HG03432 (cell line): ENCODE measurements around the gene GPAM.

Source experiments
- ATAC-seq: cut with Tn5 transposase; IDR thresholded peaks from one replicate; pipeline ENCODE4 v1.9.1; 2021; ENCODE audit warnings: mild to moderate bottlenecking, moderate library complexity; ENCODE audit not compliant: unreplicated experiment

GPAM gene

DNA sequence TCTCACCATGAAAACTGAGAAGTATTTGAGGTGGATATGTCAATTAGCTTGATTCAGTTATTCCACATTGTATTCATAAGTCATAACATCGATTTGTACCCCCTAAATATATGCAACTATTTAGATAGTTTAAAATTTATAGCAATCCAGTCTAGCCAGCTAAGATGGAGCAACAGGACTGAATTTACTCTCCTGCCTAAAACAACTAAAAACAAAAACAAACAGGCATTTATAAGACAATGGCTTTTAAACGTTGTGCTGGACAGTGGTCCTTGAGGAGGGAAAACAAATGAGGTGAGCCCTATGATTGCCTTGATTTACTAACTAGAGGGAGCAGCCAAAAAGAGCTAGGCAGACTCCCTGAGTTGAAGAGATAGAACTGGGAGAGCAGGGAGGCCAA, 814 bp upstream of the GPAM start:
- no peak for ATAC-seq

GRCh38 chr10:112184052-112184371, 447 bp upstream of the GPAM start:
- no peak for ATAC-seq

GRCh38 chr10:112182784-112183328, 709 bp downstream of the GPAM start:
- no peak for ATAC-seq

GRCh38 chr10:112177247-112177646, 6.3 kb downstream of the GPAM start:
- ATAC-seq = no peak

DNA sequence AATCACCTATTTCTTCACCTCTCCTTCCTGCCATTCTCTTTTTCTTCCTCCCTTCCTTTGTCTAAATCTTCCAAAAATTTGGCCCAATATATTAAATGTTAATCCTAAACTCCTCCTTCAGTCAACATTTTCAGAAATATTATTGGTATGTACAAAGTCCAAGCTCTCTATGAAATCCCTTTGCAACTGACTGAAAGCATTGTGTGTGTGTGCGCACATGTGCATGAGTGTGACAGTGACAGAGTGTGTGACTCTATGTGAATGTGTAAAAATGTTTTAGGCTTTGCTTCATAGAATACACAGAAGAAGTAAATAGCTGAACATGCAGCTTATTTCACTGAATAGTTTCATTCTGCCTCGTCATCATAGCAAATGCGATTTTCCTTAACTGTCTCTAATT, 7.0 kb downstream of the GPAM start:
- no peak for ATAC-seq

DNA sequence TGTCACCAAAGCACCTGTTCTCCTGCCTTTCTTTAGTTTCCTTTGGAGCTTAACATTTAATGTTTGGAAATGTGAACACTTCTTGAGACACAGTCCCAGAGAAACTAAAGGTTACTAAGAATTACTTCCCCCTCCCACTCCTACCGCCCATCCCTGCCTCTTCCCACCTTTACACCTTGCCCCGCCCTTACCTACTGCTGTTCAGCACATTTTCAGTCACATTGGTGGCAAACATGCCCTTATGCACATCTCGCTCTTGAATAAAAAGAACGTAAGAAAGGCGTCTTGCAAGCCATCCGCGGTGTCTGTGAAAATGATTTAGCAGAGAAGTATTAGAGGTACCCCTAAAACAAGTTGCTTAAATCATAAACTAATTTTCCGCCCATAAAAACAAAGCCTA, 8.2 kb downstream of the GPAM start:
- ATAC-seq = no peak

- ATAC-seq = no peak
These were observed 10.4 kb downstream of the GPAM start for GRCh38 chr10:112173206-112173605.

GRCh38 chr10:112168733-112169132, 14.8 kb downstream of the GPAM start:
- ATAC-seq = no peak

DNA sequence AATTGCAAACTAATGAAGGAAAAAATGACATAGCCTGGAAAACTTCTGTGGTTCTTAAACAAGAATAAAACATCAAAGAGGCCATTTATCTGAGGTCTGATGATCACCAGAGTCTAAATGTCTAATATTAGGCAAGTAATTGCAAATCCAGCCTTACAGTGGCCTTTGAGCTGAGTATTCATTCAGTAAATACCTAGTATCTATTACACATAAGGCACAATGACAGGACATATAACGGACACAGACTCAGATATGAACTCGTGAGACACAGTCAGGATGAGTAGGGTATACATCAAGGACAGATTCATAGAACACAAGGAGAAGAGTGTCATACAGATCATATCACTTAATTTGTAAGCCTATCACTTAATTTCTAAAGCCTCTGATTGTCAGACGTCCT, 16.8 kb downstream of the GPAM start:
- ATAC-seq = no peak

DNA sequence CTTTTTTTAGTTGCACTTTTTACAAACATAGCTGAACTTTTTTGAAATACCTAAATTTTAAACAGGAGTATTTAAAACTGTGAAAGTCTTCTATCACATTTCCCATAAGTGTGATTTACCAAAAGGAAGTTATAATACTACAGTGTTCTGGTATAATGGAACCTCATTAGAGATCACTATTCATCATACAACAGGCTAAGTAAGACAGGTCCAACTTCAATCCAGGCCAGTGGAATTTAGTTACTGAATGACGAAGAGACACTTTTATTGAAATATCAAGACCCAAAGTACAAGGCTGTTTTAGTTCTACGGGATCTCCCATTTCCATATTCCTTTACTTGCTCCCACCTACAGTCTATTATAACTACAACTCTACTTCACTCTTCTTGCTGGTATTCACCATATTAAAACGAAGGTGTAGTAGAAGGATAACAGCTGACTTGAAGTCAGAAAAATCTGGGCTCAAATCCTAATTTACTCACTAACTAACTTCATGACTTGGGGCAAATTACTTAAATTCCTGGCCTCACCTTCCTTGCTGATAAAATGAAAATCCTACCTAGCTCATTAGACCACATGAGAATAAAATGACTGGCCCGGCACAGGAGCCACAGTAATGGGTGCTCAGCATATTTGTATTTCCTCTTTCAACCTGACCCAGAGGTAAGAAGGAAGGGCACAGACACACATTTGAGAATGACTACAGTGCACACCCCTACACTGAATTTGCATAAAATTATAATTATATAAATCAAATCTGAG, 21.6 kb downstream of the GPAM start:
- no peak for ATAC-seq

GRCh38 chr10:112160834-112161233, 22.7 kb downstream of the GPAM start:
- no peak for ATAC-seq

GRCh38 chr10:112159469-112159868, 24.1 kb downstream of the GPAM start:
- no peak for ATAC-seq

GRCh38 chr10:112151524-112152039, 32.0 kb downstream of the GPAM start:
- ATAC-seq = no peak

DNA sequence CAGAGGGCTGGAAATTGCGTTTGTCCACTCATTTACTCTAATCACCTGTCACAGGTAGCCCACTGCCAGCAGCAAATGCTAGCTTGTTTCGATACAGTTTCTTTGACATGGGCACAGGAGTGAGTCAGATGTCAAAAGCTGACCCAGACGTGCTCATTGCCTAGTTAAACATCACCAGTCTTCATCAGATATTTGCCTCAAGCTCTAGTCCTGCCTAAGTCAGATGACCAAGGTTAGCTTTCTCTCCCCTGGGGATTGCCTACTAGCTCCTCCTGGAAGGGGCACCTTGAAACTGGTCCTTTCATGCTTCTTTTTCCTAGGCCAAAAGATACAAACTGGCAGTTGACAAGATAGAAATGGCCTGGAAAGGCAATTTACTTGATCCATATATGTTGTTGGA, 35.2 kb downstream of the GPAM start:
- ATAC-seq = no peak

- no peak for ATAC-seq
These were observed 36.8 kb downstream of the GPAM start for GRCh38 chr10:112146799-112147198.

- no peak for ATAC-seq
These were observed 38.3 kb downstream of the GPAM start for GRCh38 chr10:112145263-112145662.

DNA sequence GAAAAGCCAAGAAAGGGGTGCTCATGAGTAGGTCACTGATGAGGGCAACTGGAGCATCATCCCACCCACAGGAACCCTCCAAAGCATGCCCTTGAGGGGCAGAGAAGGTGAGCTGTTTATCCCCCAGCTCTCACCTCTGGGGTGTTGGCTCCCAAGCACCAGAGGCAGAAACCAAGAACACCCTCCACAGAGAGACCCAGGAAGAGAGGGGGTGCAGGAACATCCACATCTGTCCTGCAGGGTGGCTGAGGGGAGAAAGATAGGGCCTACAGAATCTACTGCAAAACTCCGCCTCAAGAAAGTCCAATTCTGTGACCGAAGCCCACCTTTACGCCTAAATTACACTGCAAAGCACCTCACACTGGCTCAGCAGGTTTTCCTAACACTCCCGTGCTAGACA, 40.1 kb downstream of the GPAM start:
- no peak for ATAC-seq

DNA sequence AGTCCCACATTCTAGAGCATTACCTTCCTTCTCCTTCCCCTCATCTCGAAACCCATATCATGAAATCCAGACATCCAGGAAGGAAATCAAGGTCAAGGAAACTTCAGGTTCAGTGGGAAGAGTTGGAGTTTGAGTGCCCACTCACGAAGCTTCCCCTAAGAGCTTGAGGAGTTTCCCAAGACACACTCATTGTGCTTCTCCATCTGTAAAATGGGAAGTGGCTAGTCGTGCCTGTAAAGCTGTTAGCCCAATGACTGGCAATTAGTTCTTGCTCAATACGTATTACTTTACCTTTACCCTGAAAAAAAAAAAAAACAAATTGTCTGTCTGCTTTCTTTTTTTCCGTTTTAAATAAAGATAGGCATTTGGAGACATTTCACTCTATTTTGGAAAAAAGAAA, 42.3 kb downstream of the GPAM start:
- ATAC-seq = no peak

- peak; percentile 97 for ATAC-seq
These were observed 43.2 kb downstream of the GPAM start for GRCh38 chr10:112140110-112140970.

DNA sequence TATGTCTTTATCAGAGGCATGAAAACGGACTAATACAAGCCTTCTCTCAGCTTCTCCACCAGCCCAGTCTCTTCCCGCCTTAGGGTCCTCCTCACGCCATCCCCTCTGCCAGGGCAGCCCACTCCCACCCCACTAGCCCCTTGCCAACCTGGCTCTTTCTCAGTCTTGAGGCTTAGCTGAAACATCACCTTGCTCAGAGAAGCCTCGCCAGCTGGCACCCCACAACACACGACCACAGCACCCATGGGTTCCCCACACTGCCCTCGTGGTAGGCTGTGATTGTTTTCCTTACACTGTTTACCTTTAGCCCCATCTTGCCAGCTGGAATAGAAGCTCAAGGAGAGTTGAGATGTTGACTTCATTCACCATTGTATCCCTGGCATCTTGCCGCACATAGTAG, 44.4 kb downstream of the GPAM start:
- ATAC-seq = no peak

- peak; percentile 65 for ATAC-seq
These were observed 46.2 kb downstream of the GPAM start for GRCh38 chr10:112137154-112137987.
